H1 (cell line): ENCODE data around the gene ROR1. TPM values are rescaled to one million over a fixed set of nuclear protein-coding genes. Genes with fewer than 3 reads are reported as not detected.

Source experiments
- CTCF ChIA-PET: fragments of 300-600 bp; sonication (Branson Sonifier 250); formaldehyde crosslinking; loops from one replicate; lab custom pipeline; 2021; ENCODE audit not compliant: partially characterized antibody; lab: Charles Lee
- POLR2A ChIA-PET: fragments of 300-600 bp; sonication (Branson Sonifier 250); formaldehyde crosslinking; loops from one replicate; lab custom pipeline; 2021; ENCODE audit warnings: inconsistent platforms; ENCODE audit not compliant: partially characterized antibody; lab: Charles Lee
- DNase-seq, 2 experiments: peaks; one replicate each; pipeline versions ENCODE4 v3.0.0 to v3.0.0-alpha.2; 2010 to 2022; ENCODE audit warnings: low spot score in 2 of 2, low read depth in 1 of 2, mixed read lengths in 1 of 2
- FAIRE-seq: peaks from 2 replicates; lab custom pipeline; 2011; peaks lifted over from hg19 to GRCh38; lab: Jason Lieb, UNC
- H2AFZ ChIP-seq: 2 replicates; pipeline ENCODE4 v1.8.1; 2012; ENCODE audit warnings: low read length, inconsistent platforms
- H2AK5ac ChIP-seq: 2 replicates; pipeline ENCODE4 v1.6.1; 2013; ENCODE audit warnings: low read depth, low read length
- H2BK120ac ChIP-seq: replicated peaks from 2 replicates; pipeline ENCODE3; 2013; ENCODE audit warnings: low read depth, low read length, inconsistent platforms
- H2BK12ac ChIP-seq: 2 replicates; pipeline ENCODE4 v1.6.1; 2013; ENCODE audit warnings: low read depth, low read length
- H2BK15ac ChIP-seq: 2 replicates; pipeline ENCODE4 v1.6.1; 2013; ENCODE audit warnings: low read length
- H2BK20ac ChIP-seq: 2 replicates; pipeline ENCODE4 v1.6.1; 2013; ENCODE audit warnings: low read length
- H2BK5ac ChIP-seq: 2 replicates; pipeline ENCODE4 v1.6.1; 2013; ENCODE audit warnings: low read depth, low read length
- H3K14ac ChIP-seq: 2 replicates; pipeline ENCODE4 v1.6.1; 2013; ENCODE audit warnings: inconsistent platforms; ENCODE audit not compliant: insufficient read length
- H3K18ac ChIP-seq: 2 replicates; pipeline ENCODE4 v1.6.1; 2013; ENCODE audit warnings: low read length; ENCODE audit errors: extremely low read depth
- H3K23ac ChIP-seq: 2 replicates; pipeline ENCODE4 v1.6.1; 2013; ENCODE audit warnings: inconsistent platforms; ENCODE audit not compliant: insufficient read length
- H3K23me2 ChIP-seq: 2 replicates; pipeline ENCODE4 v1.6.1; 2013; ENCODE audit warnings: low read depth, low read length
- H3K27ac ChIP-seq: 2 replicates; pipeline ENCODE4 v1.6.1; 2011; ENCODE audit warnings: low read depth, low read length, inconsistent platforms
- H3K27me3 ChIP-seq, 4 experiments: replicated peaks in 1 of 4; 1 replicate in 1 of 4; 2 replicates in 3 of 4; pipeline versions ENCODE4 v1.6.1 to v1.8.1; 2011 to 2013; ENCODE audit warnings: low read length in 3 of 4, mild to moderate bottlenecking in 3 of 4, inconsistent platforms in 2 of 4, mixed read lengths in 2 of 4, moderate library complexity in 1 of 4; ENCODE audit not compliant: control insufficient read depth in 3 of 4, insufficient read depth in 3 of 4; ENCODE audit errors: extremely low read depth in 1 of 4
- H3K36me3 ChIP-seq, 4 experiments: 2 replicates each; pipeline versions ENCODE4 v1.6.1 to v1.8.1; 2011 to 2013; ENCODE audit warnings: mild to moderate bottlenecking in 4 of 4, low read length in 3 of 4, moderate library complexity in 2 of 4, control low read depth in 1 of 4, inconsistent platforms in 1 of 4; ENCODE audit not compliant: insufficient read depth in 4 of 4, control insufficient read depth in 2 of 4
- H3K4ac ChIP-seq: replicated peaks from 2 replicates; pipeline ENCODE3; 2013; ENCODE audit warnings: low read length, low read depth, mixed read lengths, inconsistent platforms; ENCODE audit not compliant: insufficient read length
- H3K4me1 ChIP-seq, 4 experiments: replicated peaks in 1 of 4; 1 replicate in 1 of 4; 2 replicates in 3 of 4; pipeline versions ENCODE4 v1.6.1 to v1.8.1; 2011 to 2013; ENCODE audit warnings: low read length in 3 of 4, inconsistent platforms in 2 of 4, mixed read lengths in 1 of 4; ENCODE audit not compliant: insufficient read depth in 4 of 4, control insufficient read depth in 3 of 4
- H3K4me2 ChIP-seq, 2 experiments: 2 replicates each; pipeline versions ENCODE4 v1.6.1 to v1.8.1; 2011 to 2013; ENCODE audit warnings: low read depth in 2 of 2, low read length in 2 of 2, control low read depth in 1 of 2, inconsistent platforms in 1 of 2, mild to moderate bottlenecking in 1 of 2; ENCODE audit not compliant: insufficient read depth in 1 of 2
- H3K4me3 ChIP-seq, 4 experiments: fragments of 200-600, 300-600 bp in 1 of 4; sonication (generic), shearing (Covaris generic), sonication (Bioruptor Twin) in 1 of 4; 2 replicates each; pipeline versions ENCODE4 v1.5.1 to v1.8.1; 2011 to 2016; ENCODE audit warnings: low read length in 4 of 4, low read depth in 3 of 4, control low read depth in 2 of 4, inconsistent platforms in 2 of 4, mild to moderate bottlenecking in 2 of 4, mixed read lengths in 1 of 4, moderate library complexity in 1 of 4; ENCODE audit not compliant: insufficient read depth in 2 of 4; ENCODE audit errors: extremely low read depth in 1 of 4
- H3K56ac ChIP-seq: replicated peaks from 2 replicates; pipeline ENCODE3; 2013; ENCODE audit warnings: low read depth, mild to moderate bottlenecking, mixed read lengths, low read length, inconsistent platforms; ENCODE audit not compliant: insufficient read length
- H3K79me1 ChIP-seq: 2 replicates; pipeline ENCODE4 v1.6.1; 2013; ENCODE audit warnings: low read depth, low read length, control low read depth
- H3K79me2 ChIP-seq, 2 experiments: 2 replicates each; pipeline versions ENCODE4 v1.6.1 to v1.8.1; 2012 to 2013; ENCODE audit warnings: low read length in 2 of 2, mild to moderate bottlenecking in 2 of 2, inconsistent platforms in 1 of 2; ENCODE audit not compliant: insufficient read depth in 2 of 2, control insufficient read depth in 1 of 2
- H3K9ac ChIP-seq, 4 experiments: replicated peaks in 1 of 4; 1 replicate in 1 of 4; 2 replicates in 3 of 4; pipeline versions ENCODE4 v1.6.1 to v1.8.1; 2011 to 2013; ENCODE audit warnings: low read depth in 3 of 4, low read length in 3 of 4, control low read depth in 2 of 4, mild to moderate bottlenecking in 2 of 4, moderate library complexity in 2 of 4, inconsistent platforms in 1 of 4; ENCODE audit errors: extremely low read depth in 1 of 4
- H3K9me3 ChIP-seq, 2 experiments: 2 replicates each; pipeline versions ENCODE4 v1.6.1 to v1.8.1; 2012 to 2013; ENCODE audit warnings: mild to moderate bottlenecking in 2 of 2, moderate library complexity in 2 of 2, control low read depth in 1 of 2, inconsistent platforms in 1 of 2, low read depth in 1 of 2, low read length in 1 of 2, mixed read lengths in 1 of 2; ENCODE audit not compliant: insufficient read depth in 2 of 2
- H4K20me1 ChIP-seq, 2 experiments: replicated peaks in 1 of 2; 2 replicates each; pipeline versions ENCODE3 to v1.8.1; 2011 to 2013; ENCODE audit warnings: inconsistent platforms in 2 of 2, low read length in 2 of 2, mild to moderate bottlenecking in 1 of 2; ENCODE audit not compliant: insufficient read depth in 2 of 2, control insufficient read depth in 1 of 2
- H4K5ac ChIP-seq: 2 replicates; pipeline ENCODE4 v1.6.1; 2013; ENCODE audit warnings: low read length, low read depth, mixed read lengths, inconsistent platforms; ENCODE audit not compliant: insufficient read length
- H4K8ac ChIP-seq: 2 replicates; pipeline ENCODE4 v1.8.0; 2013; ENCODE audit warnings: mild to moderate bottlenecking, moderate library complexity, low read length, inconsistent platforms; ENCODE audit not compliant: insufficient read depth; ENCODE audit errors: extremely low read depth
- H4K91ac ChIP-seq: replicated peaks from 2 replicates; pipeline ENCODE3; 2013; ENCODE audit warnings: low read length, mixed read lengths, inconsistent platforms; ENCODE audit not compliant: insufficient read length
- CHD1 ChIP-seq: IDR thresholded peaks from 2 replicates; pipeline ENCODE4 v1.6.1; 2012; ENCODE audit warnings: low read depth, low read length, improper control_type of control experiment
- CREB1 ChIP-seq: IDR thresholded peaks from 2 replicates; pipeline ENCODE4 v1.6.1; 2012; ENCODE audit warnings: inconsistent platforms
- JUN ChIP-seq: IDR thresholded peaks from 2 replicates; pipeline ENCODE4 v1.6.1; 2011; ENCODE audit warnings: low read depth, mild to moderate bottlenecking, improper control_type of control experiment, low read length
- JUND ChIP-seq: IDR thresholded peaks from 2 replicates; pipeline ENCODE4 v1.6.1; 2011; ENCODE audit warnings: mild to moderate bottlenecking, improper control_type of control experiment, low read length
- NANOG ChIP-seq: IDR thresholded peaks from 2 replicates; pipeline ENCODE4 v1.6.1; 2011; ENCODE audit warnings: low read length, low read depth, mild to moderate bottlenecking, inconsistent platforms; ENCODE audit not compliant: insufficient read depth, poor library complexity, severe bottlenecking
- PHF8 ChIP-seq: fragments of 200-600 bp; sonication (generic); conservative IDR thresholded peaks from 2 replicates; pipeline ENCODE4 v1.7.1; 2012; ENCODE audit warnings: low read depth, mild to moderate bottlenecking, inconsistent platforms, low read length, moderate library complexity
- POLR2AphosphoS5 ChIP-seq: IDR thresholded peaks from 2 replicates; pipeline ENCODE4 v1.6.1; 2011; ENCODE audit warnings: low read depth, low read length
- RAD21 ChIP-seq, 2 experiments: IDR thresholded peaks in 1 of 2; conservative IDR thresholded peaks in 1 of 2; 2 replicates each; pipeline ENCODE4 v1.6.1; 2011; ENCODE audit warnings: low read depth in 2 of 2, low read length in 2 of 2, improper control_type of control experiment in 1 of 2, inconsistent platforms in 1 of 2, mild to moderate bottlenecking in 1 of 2, moderate library complexity in 1 of 2
- RNF2 ChIP-seq: fragments of 200-900, 300-1000 bp; sonication (generic); IDR thresholded peaks from 2 replicates; pipeline ENCODE4 v1.7.1; 2016; ENCODE audit warnings: borderline replicate concordance, low read depth, mild to moderate bottlenecking, antibody characterized with exemption, low read length; ENCODE audit not compliant: poor library complexity, severe bottlenecking; ENCODE audit errors: missing control alignments
- RXRA ChIP-seq: IDR thresholded peaks from 2 replicates; pipeline ENCODE4 v1.6.1; 2011; ENCODE audit warnings: low read depth, mild to moderate bottlenecking, low read length, moderate library complexity; ENCODE audit not compliant: insufficient read depth
- SAP30 ChIP-seq: fragments of 300-600 bp; sonication (generic); IDR thresholded peaks from 2 replicates; pipeline ENCODE4 v1.7.1; 2012; ENCODE audit warnings: low read length, moderate library complexity, mild to moderate bottlenecking, inconsistent platforms; ENCODE audit not compliant: insufficient read depth, insufficient replicate concordance
- SIRT6 ChIP-seq: IDR thresholded peaks from one replicate; pipeline ENCODE4 v1.7.1; 2012; ENCODE audit warnings: low read length, inconsistent platforms
- polyA plus RNA-seq, 7 experiments: library from polyadenylated mRNA; depleted of rRNA in 3 of 7; stranded (reverse) in 5 of 7; unstranded in 2 of 7; fragments of >200 nt in 5 of 7; fragments of 200-250 nt in 2 of 7; gene quantifications; 1 replicate in 5 of 7; 2 replicates in 1 of 7; 4 replicates in 1 of 7; pipeline versions ENCODE4 v1.2.1 to v1.2.3, GENCODE V29; 2011 to 2013; ENCODE audit warnings: missing spikeins in 2 of 7, mixed read lengths in 2 of 7
- total RNA-seq: library from RNA; stranded (reverse); fragmentation: NEBNext Ultra II Directional; extraction: Animal tissue kit (Norgen Biotek cat#: 25700); gene quantifications from 2 replicates; pipeline ENCODE4 v1.2.1, GENCODE V29; 2021

ROR1 gene
- total and polyA plus RNA-seq, 2 of the 8 experiments (the other 6 are each of a cell fraction or from before 2014, with no cell fraction given), result 33.6 to 73.6 TPM

DNA sequence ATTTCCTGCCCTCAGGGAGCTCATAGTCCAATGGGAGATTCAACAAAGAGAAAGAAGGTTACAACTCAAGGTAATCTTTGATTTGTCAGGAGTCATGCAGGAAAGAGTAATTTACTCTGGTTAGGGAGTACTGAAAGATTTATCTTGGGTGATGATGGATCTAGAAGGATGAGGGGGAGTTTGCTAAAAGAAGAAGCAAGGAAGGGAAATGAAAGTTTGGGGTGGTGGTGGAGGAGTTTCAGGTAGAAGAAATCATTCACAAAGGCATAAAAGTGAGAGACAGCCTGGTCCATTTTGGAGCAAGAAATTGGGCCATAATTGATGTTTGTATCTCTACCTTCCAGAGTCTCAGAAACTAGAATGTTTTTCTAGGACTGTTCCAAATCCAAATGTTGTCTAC is 116.7 kb downstream of the ROR1 start:
- H3K27me3 ChIP-seq, result no peaks in the 10 kb centered on the region
- peaks cover 3 to 13% of the 10 kb centered on the region in 2 experiments for H4K20me1 ChIP-seq
- H2BK15ac ChIP-seq, result no peak overlapping the region
- no peak overlapping the region for H2BK120ac ChIP-seq
- H4K8ac ChIP-seq, result no peak overlapping the region
- no peak overlapping the region for H4K5ac ChIP-seq
- H3K9me3 ChIP-seq, result no peaks in the 10 kb centered on the region; a peak in 1 of 4 replicates
- no peaks in the 10 kb centered on the region; a peak in 1 of 8 replicates for H3K36me3 ChIP-seq
- H3K18ac ChIP-seq, result no peak overlapping the region
- no peak overlapping the region for H3K27ac ChIP-seq
- no peak overlapping the region for H3K4ac ChIP-seq
- H3K79me2 ChIP-seq, result peaks cover 2 to 100% of the 10 kb centered on the region in 2 experiments
- H3K56ac ChIP-seq, result no peak overlapping the region
- H2BK20ac ChIP-seq, result no peak overlapping the region
- no peak for TF ChIP-seq CREB1
- TF ChIP-seq PHF8, result no peak
- TF ChIP-seq JUN, result no peak
- no peak for TF ChIP-seq RAD21 (IDR thresholded peaks at IDR 0.05 in 1 of 2, conservative IDR thresholded peaks at IDR 0.05 in 1 of 2; ENCODE audit: low read depth in 2 of 2, low read length in 2 of 2)
- no peak for TF ChIP-seq POLR2AphosphoS5
- no peak for TF ChIP-seq RNF2
- TF ChIP-seq JUND, result no peak
- no peak for TF ChIP-seq SIRT6
- no peak for TF ChIP-seq CHD1
- TF ChIP-seq RXRA, result no peak
- no peak for TF ChIP-seq SAP30
- no peak for TF ChIP-seq NANOG
- TF ChIP-seq, all 59 proteins: peak for 0
- Histone ChIP-seq H4K91ac (no peak overlapping the region), H3K9ac (no peak overlapping the region), H2BK5ac (no peak overlapping the region), H2AFZ (no peak overlapping the region), H3K23ac (no peak overlapping the region), H3K14ac (no peak overlapping the region), H2AK5ac (no peak overlapping the region), H2BK12ac (no peak overlapping the region), H3K4me1 (peaks cover 0 to 21% (median 7%) of the 10 kb centered on the region in 4 experiments; a peak in 5 of 7 replicates), H3K4me2 (no peak overlapping the region), H3K4me3 (no peak overlapping the region), H3K79me1 (peaks cover 17% of the 10 kb centered on the region), H3K23me2 (no peaks in the 10 kb centered on the region)
- CTCF ChIA-PET, result interaction anchor here (1.1 to 1.3 kb wide), 2 partner anchors 9 to 10 kb away, joined by 3 read pairs; no protein-coding TSS in a partner anchor
- POLR2A ChIA-PET, result interaction anchor here (1.8 kb wide), 1 partner anchor 10 kb away, joined by 7 read pairs; no protein-coding TSS in a partner anchor
- DNase-seq (no peak), FAIRE-seq (no peak)
